GM19025 (cell line): ENCODE measurements around the gene NPW.

Experiments
- ATAC-seq: cut with Tn5 transposase; IDR thresholded peaks from one replicate; pipeline ENCODE4 v1.9.1; 2021; ENCODE audit warnings: mild to moderate bottlenecking, low read depth, moderate library complexity; ENCODE audit not compliant: unreplicated experiment

NPW gene

DNA sequence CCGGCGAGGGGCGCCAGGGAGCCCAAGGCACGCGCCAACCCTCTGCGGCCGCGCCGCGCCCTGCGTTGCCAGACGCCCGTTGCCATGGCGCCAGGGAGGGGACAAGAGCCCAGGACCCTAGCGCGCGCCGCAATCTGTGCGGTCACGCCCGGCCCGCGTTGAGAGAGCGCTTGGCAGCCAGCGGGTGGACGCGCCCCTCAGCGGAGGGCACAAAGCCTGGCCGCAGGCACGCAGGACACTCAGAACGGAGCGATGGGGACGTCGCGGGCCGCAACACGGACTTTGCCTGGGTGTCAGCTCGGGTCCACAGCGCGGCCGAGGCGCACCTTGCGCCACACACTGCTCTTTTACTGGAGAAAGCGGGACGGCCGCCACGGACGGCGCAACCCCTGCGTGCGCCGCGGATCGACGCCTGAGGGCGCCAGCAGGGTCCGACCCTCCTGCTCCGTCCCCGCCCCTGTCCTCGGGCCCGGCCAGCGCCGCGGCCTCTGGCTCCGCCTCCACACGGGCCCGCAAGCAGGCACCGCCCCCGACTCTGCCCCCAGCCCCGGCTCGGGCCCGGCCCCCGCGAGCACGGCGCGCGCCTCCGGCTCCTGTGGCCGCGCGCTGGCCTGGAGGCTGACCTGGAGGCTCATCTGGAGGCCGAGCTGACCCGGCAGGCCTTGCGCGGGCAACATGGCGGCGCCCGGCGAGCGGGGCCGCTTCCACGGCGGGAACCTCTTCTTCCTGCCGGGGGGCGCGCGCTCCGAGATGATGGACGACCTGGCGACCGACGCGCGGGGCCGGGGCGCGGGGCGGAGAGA is 35.8 kb upstream of the NPW start, which contains the start of gene GFER:
Gene GFER (plus strand): TSS at position 650 of the 803 bp plus-strand sequence. CDS start 26 bp downstream, at position 676.
- peak; percentile 78 for ATAC-seq

DNA sequence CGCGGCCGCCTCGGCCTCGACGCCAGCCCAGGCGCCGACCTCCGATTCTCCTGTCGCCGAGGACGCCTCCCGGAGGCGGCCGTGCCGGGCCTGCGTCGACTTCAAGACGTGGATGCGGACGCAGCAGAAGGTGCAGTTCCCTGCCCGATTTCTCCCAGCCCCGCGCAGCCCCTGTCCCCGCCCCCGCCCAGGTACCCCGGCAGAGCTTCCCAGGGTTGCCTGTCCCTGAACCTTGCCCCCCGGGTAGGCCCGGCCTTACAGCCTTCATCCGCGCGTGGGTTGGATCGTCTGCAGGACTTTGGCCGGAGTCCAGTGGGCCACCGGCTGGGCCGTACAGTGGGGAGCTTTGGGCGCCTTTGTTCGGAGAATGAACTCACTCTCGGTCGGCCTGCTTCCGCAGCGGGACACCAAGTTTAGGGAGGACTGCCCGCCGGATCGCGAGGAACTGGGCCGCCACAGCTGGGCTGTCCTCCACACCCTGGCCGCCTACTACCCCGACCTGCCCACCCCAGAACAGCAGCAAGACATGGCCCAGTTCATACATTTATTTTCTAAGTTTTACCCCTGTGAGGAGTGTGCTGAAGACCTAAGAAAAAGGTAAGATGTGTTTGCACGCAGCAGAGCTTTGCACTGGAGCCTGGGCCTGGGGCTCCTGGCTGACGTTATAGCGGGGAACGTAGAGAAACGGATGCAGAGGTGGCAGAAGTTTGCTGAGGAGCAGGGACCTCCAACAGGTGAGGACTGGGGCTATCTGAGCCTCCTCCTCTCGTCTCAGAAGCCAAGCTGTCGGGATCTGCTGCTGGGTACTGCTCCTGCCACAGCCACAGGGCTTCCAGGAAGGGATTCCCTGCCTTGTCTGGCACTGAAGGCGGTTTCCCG is 35.0 kb upstream of the NPW start:
- peak; percentile 9 for ATAC-seq

DNA sequence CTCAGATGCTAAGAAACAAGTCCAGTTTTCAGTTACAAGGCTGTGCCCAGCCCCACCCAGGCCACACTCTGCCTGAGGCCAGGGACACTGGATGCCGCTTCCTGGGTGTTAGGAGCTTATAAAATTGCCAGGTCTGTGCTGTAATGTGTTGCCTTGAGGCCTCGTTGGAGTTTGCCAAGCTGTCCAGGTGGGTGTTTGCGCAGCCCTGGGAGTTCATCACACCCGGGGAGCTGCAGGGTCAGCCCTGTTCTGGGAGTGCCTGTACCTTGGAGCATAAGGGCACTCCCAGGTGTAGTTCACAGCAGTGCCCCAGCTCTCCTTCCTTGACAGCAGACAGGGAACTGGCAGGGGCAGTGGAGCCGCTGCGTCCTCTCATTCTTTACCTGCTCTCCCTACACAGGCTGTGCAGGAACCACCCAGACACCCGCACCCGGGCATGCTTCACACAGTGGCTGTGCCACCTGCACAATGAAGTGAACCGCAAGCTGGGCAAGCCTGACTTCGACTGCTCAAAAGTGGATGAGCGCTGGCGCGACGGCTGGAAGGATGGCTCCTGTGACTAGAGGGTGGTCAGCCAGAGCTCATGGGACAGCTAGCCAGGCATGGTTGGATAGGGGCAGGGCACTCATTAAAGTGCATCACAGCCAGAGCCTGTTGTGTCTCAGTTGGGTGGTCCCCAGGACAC is 34.0 kb upstream of the NPW start:
- ATAC-seq: no peak

DNA sequence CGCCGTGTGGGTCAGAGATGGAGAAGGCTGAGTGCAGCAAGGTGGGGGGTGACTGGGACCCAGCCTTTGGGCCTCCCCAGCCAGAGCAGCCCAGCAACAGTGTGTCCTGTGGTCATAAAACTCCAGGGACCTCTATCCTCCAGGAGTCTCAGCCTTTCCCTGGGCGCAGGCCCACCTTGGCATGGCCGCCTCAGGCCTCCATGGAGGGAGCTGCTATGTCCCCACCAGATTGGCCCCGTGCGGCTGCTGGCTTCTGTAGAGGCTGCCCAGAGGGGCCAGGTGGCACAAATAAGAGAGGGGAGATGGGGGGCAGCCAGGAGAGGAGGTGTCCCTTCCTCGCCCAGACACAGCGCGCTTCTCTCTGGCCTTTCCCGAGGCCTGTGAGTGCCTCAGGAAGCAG is 32.4 kb upstream of the NPW start:
- no peak for ATAC-seq

- ATAC-seq: no peak
Measured at GRCh38 chr16:1989209-1990100, 30.1 kb upstream of the NPW start, which contains the start of gene SYNGR3. Gene SYNGR3, plus strand, starts transcription at chr16:1989970. Its CDS starts 133 bp downstream, at chr16:1990103.

DNA sequence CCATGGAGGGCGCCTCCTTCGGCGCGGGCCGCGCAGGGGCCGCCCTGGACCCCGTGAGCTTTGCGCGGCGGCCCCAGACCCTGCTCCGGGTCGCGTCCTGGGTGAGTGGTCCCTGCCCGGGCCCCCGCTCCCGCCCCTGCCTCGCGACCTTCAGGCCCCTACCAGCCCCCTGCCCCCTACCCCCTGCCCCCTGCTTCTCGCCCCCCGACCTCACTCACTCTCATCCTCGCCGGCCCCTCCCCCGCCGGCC is 29.6 kb upstream of the NPW start:
- no peak for ATAC-seq

DNA sequence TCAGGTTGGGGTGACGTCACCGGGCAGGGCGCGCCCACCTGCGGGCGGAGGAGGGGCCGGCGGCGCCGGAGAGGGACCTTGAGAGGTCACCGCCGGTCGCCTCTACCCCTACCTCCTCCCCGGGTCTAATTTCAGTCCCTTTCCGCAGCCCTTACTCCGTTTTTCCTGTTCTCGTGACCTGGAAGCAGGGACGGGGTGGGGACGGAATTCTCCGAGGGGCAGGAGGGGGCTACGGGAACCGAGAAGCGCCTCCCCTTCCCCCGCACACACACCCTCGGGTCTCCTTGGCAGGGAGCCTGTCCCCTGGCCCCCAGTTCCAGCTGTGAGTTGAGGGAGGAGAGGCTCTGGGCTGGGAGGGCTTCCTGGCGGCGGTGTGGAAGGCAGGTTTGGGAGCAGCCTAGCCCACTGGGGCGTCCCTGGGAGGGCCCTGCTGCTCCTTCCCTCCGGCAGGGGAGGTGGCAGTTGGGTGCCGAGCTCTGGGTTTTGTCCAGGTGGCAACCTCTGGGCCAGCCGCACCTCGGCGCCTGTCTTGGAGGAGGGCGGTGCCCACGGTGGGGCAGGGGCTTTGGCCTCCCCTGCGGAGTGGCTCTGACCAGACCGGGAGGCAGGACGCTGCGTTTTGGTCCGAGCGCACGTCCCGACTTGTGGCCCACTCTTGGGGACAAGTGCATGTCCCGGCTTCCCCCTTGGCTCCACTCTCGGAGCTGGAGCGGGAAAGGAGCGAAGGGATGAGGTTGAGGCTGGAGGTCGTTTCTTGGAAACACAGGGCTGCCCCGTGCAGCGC is 29.0 kb upstream of the NPW start:
- ATAC-seq: no peak

- ATAC-seq: no peak
Measured at GRCh38 chr16:1991135-1991551, 28.4 kb upstream of the NPW start.

DNA sequence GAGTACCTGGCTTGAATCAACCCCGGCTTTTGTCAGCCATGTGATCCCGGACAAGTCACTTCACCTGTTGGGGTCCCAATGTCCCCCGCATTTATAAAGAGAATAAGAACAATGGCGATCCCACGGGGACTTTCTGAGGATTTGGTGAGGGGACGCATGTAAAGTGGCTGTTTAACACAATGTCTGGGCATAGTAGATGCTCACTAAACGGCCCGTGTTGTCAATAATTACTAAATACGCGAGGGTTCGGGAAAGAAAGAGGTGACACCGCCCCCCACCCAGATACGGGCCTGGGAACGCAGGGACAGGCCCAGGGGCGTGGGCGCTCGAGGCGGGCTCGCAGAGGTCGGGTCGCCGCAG is 28.0 kb upstream of the NPW start:
- ATAC-seq: peak; percentile 14

DNA sequence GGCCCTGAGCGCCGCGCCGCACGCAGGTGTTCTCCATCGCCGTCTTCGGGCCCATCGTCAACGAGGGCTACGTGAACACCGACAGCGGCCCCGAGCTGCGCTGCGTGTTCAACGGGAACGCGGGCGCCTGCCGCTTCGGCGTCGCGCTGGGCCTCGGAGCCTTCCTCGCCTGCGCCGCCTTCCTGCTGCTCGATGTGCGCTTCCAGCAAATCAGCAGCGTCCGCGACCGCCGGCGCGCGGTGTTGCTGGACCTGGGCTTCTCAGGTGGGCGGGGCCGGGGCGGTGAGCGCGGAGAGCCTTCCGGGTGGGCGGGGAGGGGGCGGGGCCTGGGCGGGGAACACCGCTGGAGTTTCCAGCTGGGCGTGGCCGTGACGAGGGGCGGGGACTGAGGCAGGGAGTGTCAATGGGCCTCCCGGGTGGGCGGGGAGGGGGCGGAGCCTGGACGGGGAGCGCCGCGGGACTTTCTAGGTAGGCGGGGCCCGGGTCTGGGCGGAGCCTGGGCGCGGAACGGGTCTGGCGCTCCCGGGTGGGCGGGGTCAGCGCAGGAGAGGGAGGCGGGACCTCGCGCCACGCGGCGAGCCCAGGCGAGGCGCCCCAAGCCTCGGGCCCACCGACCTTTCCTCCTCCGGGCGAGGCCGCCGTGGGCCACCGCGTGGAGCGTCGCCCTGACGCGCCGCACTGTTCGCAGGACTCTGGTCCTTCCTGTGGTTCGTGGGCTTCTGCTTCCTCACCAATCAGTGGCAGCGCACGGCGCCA is 27.5 kb upstream of the NPW start:
- peak; percentile 46 for ATAC-seq

GRCh38 chr16:1992704-1993317 is 26.8 kb upstream of the NPW start:
- no peak for ATAC-seq

GRCh38 chr16:1993731-1994131 is 25.9 kb upstream of the NPW start:
- no peak for ATAC-seq

DNA sequence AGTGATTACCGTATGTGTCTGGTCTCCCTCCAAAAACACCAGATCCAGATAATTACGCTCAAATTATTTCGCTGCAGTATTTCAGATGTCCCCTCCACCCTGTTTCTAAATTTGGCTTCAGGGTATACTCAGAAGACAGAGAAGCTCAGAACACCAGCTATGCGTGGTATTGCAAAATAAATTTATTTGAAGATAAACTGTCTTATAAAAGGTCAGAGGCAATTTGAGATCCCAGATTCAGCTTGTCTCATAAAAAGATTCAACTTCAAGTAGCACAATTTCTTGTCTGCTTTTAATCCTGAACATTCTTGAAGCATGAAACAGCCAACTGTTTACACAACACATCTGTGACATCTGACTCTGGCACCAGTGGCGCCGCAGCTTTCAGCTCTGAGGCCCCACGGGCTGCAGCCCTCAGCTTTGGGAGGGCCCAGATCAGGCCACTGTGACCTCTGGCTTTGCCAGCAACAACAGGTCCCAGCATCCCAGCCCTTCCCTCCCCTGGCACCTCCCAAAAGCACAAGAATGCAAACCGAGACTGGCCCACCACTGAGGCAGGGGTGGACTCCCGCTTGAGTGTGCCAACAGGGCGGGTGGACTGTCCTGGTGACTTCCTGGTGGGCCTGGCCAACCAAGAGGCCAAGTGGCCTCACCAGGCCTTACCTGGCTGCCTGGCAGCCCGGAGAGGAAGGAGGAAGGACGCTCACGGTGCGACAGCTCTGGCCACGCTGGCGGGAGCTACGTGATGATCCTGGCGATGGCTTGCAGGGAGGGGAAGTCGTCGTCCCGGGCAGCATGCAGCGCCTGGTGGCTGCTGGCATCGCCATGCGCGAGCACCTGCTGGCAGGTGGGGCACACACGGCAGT is 21.9 kb upstream of the NPW start:
- ATAC-seq: no peak

DNA sequence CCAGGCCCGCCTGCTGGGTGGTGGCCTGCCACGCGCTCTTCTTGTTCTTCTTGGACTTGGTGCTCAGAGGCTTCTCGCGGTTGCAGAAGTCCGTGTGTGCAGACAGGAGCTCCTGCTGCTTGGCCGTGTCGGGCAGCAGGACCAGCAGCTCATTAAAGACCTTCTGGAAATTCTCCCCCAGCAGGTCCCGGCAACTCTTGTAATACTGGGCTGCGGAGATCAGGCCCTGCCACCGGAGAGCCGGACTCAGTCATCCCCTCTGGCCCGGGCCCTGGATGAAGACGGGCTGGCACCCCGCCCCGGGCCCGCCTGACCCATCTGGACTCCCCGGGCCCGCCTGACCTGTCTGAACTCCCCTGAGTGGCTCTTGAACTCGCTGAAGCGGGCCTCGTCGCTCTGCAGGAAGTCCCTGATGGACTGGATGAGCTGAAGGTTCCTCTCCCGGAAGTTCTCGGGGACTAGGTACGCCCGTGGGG is 21.2 kb upstream of the NPW start:
- no peak for ATAC-seq

DNA sequence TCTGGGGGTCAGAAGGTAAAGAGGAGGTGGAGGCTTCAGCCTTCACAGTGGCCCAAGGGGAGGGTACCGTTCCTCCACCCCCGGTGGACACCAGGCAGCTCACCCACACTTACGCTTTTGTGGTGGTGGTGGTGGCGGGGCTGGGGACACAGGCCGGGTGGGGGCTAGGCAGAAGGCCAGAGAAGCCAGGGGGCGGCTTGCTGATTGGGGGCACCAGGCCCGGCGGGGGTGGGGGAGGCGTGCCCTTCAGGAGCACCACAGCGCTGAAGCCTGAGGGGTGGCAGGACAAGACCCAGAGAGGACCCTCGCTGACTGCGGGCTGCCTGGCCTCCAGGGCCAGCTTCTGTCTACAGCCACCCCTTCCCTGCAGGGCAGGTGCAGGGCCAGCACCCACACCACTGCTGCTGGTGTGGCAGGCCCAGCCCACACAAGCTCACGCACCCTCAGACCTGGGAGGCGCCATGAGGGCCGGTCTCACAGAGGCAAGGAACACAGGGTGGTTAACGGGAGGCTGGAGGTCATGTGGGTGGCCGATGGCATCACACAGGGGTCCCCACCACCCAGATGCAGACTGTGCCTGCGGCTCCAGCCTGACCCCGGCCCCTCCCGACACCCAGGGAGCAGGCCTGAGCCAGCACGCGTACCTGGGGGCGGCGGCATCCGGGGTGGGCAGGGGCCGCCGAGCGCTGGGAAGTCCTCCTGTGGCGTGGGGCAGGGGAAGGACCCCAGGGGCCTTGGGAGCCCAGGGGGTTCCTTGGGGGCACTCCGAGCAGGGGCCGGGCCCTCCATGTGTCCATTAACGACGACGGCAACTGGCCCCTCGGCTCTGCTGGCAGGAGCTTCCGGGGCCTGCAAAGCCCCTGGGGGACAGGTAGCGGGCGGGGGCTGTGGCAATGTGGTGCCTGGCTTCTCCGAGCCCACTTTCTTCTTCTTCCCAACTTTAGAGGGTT is 20.5 kb upstream of the NPW start:
- no peak for ATAC-seq

DNA sequence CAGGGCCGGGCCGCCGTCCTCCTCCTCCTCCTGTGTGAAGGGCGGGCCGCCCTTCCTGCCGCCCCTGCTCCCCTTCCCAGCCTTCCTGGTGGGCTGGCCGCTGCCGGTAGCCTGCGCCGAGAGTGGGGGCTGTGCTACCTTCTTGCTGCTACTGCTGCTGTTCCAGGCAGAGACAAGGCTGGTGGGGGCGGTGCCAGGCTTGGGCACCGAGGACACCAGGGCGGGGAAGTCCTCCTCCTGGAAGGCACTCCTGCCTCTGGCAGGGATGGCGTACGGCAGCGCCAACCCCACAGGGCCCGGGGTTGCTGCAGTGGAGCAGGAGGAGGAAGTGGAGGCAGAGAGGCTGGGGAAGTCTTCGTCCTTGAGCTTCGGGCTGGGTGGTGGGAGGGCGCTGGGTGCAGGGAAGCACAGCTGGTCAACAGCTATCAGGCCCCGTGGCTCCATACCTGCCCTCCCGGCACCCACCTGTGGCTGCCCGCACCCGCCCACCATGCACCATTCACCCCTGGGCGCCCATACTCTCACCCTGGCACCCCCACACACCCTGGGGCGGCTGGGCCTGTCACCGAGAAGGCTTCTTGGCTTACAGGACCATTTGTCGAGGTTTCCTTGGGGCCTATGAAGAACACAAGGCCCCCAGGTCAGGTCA is 19.6 kb upstream of the NPW start:
- ATAC-seq: no peak
